ENCODE data around the gene USP33. TPM values are rescaled to one million over a fixed set of nuclear protein-coding genes. Genes with fewer than 3 reads are reported as not detected.

USP33 gene
- total and polyA plus RNA-seq, 10 of the 15 experiments (the other 5 are each of a cell fraction or from before 2014, with no cell fraction given): 13.1 to 49.9 (median 32.2) TPM

- H3K9me3 ChIP-seq (replicated peaks; ENCODE audit: control insufficient read depth, insufficient read depth, low read length): no peaks in the 10 kb centered on the region
- ChIA-PET POLR2A (no interaction called here), CTCF (interaction anchor here (0.6 kb wide), 1 partner anchor 270 kb away, joined by 4 read pairs; no protein-coding TSS in a partner anchor)
These were observed 43.7 kb upstream of the USP33 start for GRCh38 chr1:77803371-77803770.

More at GRCh38 chr1:77803371-77803770, 43.7 kb upstream of the USP33 start:
- H3K9ac ChIP-seq (ENCODE audit: control insufficient read depth, insufficient read depth, low read length): no peak overlapping the region
- H2AFZ ChIP-seq (ENCODE audit: control insufficient read depth, low read depth, low read length): no peak overlapping the region
- no peak overlapping the region for H3K4me2 ChIP-seq (ENCODE audit: control insufficient read depth, insufficient read depth)
- H3K27ac ChIP-seq (ENCODE audit: control insufficient read depth, insufficient read depth): no peak overlapping the region
- peaks cover 0 to 11% of the 10 kb centered on the region in 2 experiments; a peak in 3 of 4 replicates for H3K36me3 ChIP-seq (ENCODE audit: control insufficient read depth in 2 of 2, insufficient read depth in 2 of 2, low read length in 1 of 2)
- intact Hi-C loops (cut with micrococcal nuclease; ENCODE audit: unreplicated experiment) (no loop called here), in situ Hi-C loops (cut with MboI) (no loop called here)
- no peak for DNase-seq (ENCODE audit: low read depth, low spot score)
- no peak for FAIRE-seq
- TF ChIP-seq EGR1 (IDR thresholded peaks at IDR 0.05; ENCODE audit: borderline replicate concordance in 1 of 2, low read depth in 2 of 2, low read length in 2 of 2) (no peak), IRF4 (IDR thresholded peaks at IDR 0.05; ENCODE audit: low read depth, low read length) (no peak), ETV6 (conservative IDR thresholded peaks at IDR 0.05 in 1 of 2, IDR thresholded peaks at IDR 0.05 in 1 of 2; ENCODE audit: borderline replicate concordance in 1 of 2, low read depth in 1 of 2) (no peak), POLR2AphosphoS5 (IDR thresholded peaks at IDR 0.05; ENCODE audit: low read length) (no peak), ESRRA (IDR thresholded peaks at IDR 0.05; ENCODE audit: low read length) (no peak), MYC (IDR thresholded peaks at IDR 0.05; ENCODE audit: insufficient read depth, insufficient read length, insufficient replicate concordance, low read length, severe bottlenecking) (no peak), STAT1 (conservative IDR thresholded peaks at IDR 0.05) (no peak), SREBF2 (IDR thresholded peaks at IDR 0.05; ENCODE audit: low read length) (no peak), JUND (IDR thresholded peaks at IDR 0.05; ENCODE audit: low read depth, low read length) (no peak), ZNF217 (IDR thresholded peaks at IDR 0.05) (no peak), LARP7 (IDR thresholded peaks at IDR 0.05) (no peak), RAD51 (IDR thresholded peaks at IDR 0.05) (no peak), SP1 (IDR thresholded peaks at IDR 0.05; ENCODE audit: low read depth, low read length) (no peak), PAX8 (IDR thresholded peaks at IDR 0.05) (no peak), ZNF384 (IDR thresholded peaks at IDR 0.05; ENCODE audit: borderline replicate concordance, low read depth, low read length) (no peak), YY1 (IDR thresholded peaks at IDR 0.05; ENCODE audit: low read depth, low read length) (no peak)
- TF ChIP-seq, protein P1, sequence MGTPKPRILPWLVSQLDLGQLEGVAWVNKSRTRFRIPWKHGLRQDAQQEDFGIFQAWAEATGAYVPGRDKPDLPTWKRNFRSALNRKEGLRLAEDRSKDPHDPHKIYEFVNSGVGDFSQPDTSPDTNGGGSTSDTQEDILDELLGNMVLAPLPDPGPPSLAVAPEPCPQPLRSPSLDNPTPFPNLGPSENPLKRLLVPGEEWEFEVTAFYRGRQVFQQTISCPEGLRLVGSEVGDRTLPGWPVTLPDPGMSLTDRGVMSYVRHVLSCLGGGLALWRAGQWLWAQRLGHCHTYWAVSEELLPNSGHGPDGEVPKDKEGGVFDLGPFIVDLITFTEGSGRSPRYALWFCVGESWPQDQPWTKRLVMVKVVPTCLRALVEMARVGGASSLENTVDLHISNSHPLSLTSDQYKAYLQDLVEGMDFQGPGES (IDR thresholded peaks at IDR 0.05): no peak
- TF ChIP-seq, protein P2, sequence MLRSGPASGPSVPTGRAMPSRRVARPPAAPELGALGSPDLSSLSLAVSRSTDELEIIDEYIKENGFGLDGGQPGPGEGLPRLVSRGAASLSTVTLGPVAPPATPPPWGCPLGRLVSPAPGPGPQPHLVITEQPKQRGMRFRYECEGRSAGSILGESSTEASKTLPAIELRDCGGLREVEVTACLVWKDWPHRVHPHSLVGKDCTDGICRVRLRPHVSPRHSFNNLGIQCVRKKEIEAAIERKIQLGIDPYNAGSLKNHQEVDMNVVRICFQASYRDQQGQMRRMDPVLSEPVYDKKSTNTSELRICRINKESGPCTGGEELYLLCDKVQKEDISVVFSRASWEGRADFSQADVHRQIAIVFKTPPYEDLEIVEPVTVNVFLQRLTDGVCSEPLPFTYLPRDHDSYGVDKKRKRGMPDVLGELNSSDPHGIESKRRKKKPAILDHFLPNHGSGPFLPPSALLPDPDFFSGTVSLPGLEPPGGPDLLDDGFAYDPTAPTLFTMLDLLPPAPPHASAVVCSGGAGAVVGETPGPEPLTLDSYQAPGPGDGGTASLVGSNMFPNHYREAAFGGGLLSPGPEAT (IDR thresholded peaks at IDR 0.05; ENCODE audit: low read depth): no peak
- no peaks in the 10 kb centered on the region for H4K20me1 ChIP-seq (ENCODE audit: control insufficient read depth, insufficient read depth)
- H3K4me1 ChIP-seq (ENCODE audit: control insufficient read depth, insufficient read depth, low read length): no peaks in the 10 kb centered on the region
- no peaks in the 10 kb centered on the region for H3K79me2 ChIP-seq (ENCODE audit: control insufficient read depth, insufficient read depth, low read length)
- SMC1A ChIA-PET (ENCODE audit: uncharacterized antibody, unreplicated experiment): no interaction called here
- no peaks in the 10 kb centered on the region for H3K27me3 ChIP-seq (replicated peaks in 1 of 2; ENCODE audit: control insufficient read depth in 2 of 2, insufficient read depth in 2 of 2, low read length in 1 of 2)
- 46% methylated on average over 2 of the region's 2 CpGs for WGBS (ENCODE audit: insufficient coverage, insufficient replicate concordance, low lambda C conversion rate, missing lambda C conversion rate)
- RAD21 ChIA-PET (ENCODE audit: unreplicated experiment): no interaction called here
- no peak overlapping the region for H3K4me3 ChIP-seq
- no peak for ATAC-seq
- no TSS peak for BruUV-seq (replicated peaks)

All from GM12878 (cell line).